ENCODE data around the gene F2RL1.
"Not testable (repeated sequence)": the region's sequence is repeated elsewhere in the genome, so short reads cannot be mapped to it uniquely, and the experiment has no call there.

Gene F2RL1

GRCh38 chr5:76808141-76808691 is 10.6 kb upstream of the F2RL1 start:
- no peak for DNase-seq

GRCh38 chr5:76809141-76809540 is 9.7 kb upstream of the F2RL1 start:
- no peak for DNase-seq

- no peak for DNase-seq
Measured at GRCh38 chr5:76810236-76810635, 8.6 kb upstream of the F2RL1 start.

- DNase-seq, result no peak
Measured at GRCh38 chr5:76811214-76811613, 7.6 kb upstream of the F2RL1 start.

GRCh38 chr5:76812209-76812608 is 6.6 kb upstream of the F2RL1 start:
- DNase-seq, result not testable (repeated sequence)

GRCh38 chr5:76813982-76814562 is 4.8 kb upstream of the F2RL1 start:
- no peak for DNase-seq

- no peak for DNase-seq
Measured at GRCh38 chr5:76816110-76816831, 2.6 kb upstream of the F2RL1 start.

GRCh38 chr5:76819851-76820525 is 1.2 kb downstream of the F2RL1 start:
- DNase-seq, result no peak

- DNase-seq, result no peak
Measured at GRCh38 chr5:76820526-76820890, 1.7 kb downstream of the F2RL1 start.

- no peak for DNase-seq
Measured at GRCh38 chr5:76821136-76821535, 2.3 kb downstream of the F2RL1 start.

- not testable (repeated sequence) for DNase-seq
Measured at GRCh38 chr5:76822105-76822731, 3.4 kb downstream of the F2RL1 start.

- DNase-seq, result not testable (repeated sequence)
Measured at GRCh38 chr5:76826416-76826815, 7.6 kb downstream of the F2RL1 start.

GRCh38 chr5:76831110-76831452 is 12.3 kb downstream of the F2RL1 start:
- DNase-seq, result no peak

GRCh38 chr5:76836181-76836580 is 17.4 kb downstream of the F2RL1 start:
- DNase-seq, result no peak

- DNase-seq, result no peak
Measured at GRCh38 chr5:76836585-76836984, 17.8 kb downstream of the F2RL1 start.

GRCh38 chr5:76838481-76839261 is 19.8 kb downstream of the F2RL1 start:
- no peak for DNase-seq

- DNase-seq, result no peak
Measured at GRCh38 chr5:76841361-76841760, 22.5 kb downstream of the F2RL1 start.

GRCh38 chr5:76845890-76846289 is 27.1 kb downstream of the F2RL1 start:
- DNase-seq, result no peak

GRCh38 chr5:76849419-76850291 is 30.8 kb downstream of the F2RL1 start, which contains the start of gene S100Z:
S100Z (plus strand) TSS chr5:76850014; CDS start chr5:76875360, 25,346 bp downstream.
- DNase-seq, result peak; percentile 44 to 47

GRCh38 chr5:76850543-76851145 is 31.8 kb downstream of the F2RL1 start:
- no peak for DNase-seq

- no peak for DNase-seq
Measured at GRCh38 chr5:76851728-76852369, 33.0 kb downstream of the F2RL1 start.

All from activated T-cell treated with anti-CD3 and anti-CD28 coated beads, Interleukin-2, amount 50 U/mL, for 48 hours (primary cell).